HG03520 (cell line): ENCODE data around the gene ESRP2.
A peak's percentile ranks its signal among the peaks of the same experiment; 100 is the strongest.

Experiments
- ATAC-seq: cut with Tn5 transposase; IDR thresholded peaks from one replicate; pipeline ENCODE4 v1.9.1; 2021; ENCODE audit warnings: mild to moderate bottlenecking, moderate library complexity; ENCODE audit not compliant: unreplicated experiment

Gene ESRP2

GRCh38 chr16:68235887-68236136 is at the start of gene ESRP2:
Gene ESRP2 (minus strand): TSS chr16:68236127. CDS start chr16:68236045, 82 bp downstream.
- no peak for ATAC-seq

DNA sequence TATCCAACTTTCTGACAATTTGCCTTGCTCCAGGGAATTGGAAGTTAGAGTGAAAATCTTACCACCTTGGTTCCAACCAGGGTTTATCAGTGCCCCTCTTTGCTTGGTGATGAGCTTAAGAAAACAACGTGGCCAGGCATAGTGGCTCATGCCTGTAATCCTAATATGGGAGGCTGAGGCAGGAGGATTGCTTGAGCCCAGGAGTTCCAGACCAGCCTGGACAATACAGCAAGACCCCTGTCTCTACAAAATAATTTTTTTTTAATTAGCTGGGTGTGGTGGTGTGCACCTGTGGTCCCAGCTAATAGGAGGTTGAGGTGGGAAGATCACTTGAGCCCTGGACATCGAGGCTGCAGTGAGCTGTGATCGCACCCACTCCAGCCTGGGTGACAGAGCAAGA is 49.8 kb upstream of the ESRP2 start:
- no peak for ATAC-seq

- peak; percentile 35 for ATAC-seq
Observed at GRCh38 chr16:68284847-68285246, 48.9 kb upstream of the ESRP2 start.

GRCh38 chr16:68283801-68284598 is 48.1 kb upstream of the ESRP2 start:
- peak; percentile 38 for ATAC-seq

GRCh38 chr16:68283346-68283745 is 47.4 kb upstream of the ESRP2 start:
- no peak for ATAC-seq

GRCh38 chr16:68282064-68282452 is 46.1 kb upstream of the ESRP2 start:
- no peak for ATAC-seq

DNA sequence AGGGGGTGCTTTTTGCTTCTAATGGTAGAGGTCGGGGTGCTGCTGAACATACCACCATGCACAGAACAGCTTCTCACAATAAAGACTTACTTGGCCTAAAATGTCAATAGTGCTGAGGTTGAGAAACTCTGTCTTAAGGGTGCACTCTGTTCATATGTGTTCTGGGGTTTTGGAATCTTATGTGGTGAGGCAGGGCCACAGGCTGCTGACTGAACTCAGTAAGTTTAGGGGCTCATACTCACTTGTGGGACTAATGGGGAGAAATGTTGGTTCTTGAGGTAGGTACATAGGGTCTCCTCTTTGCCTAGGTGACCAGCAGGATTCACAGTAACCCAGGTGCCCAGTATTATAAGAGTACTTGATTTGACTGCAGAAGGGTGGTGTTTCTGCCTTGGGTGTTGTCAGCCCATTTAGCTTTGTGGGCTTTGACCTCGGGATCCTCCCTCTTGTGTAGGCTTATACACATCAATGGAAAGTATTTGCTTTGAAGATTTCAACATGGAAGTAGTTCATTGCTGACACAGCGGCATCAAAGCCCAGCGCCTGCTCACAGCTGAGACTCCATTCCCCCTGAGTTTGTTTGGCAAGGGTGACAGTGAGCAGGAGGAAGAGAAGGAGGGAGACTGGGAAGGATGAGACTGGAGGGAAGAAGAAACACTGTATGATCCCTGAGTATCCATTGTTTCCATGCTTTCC is 45.6 kb upstream of the ESRP2 start:
- no peak for ATAC-seq

DNA sequence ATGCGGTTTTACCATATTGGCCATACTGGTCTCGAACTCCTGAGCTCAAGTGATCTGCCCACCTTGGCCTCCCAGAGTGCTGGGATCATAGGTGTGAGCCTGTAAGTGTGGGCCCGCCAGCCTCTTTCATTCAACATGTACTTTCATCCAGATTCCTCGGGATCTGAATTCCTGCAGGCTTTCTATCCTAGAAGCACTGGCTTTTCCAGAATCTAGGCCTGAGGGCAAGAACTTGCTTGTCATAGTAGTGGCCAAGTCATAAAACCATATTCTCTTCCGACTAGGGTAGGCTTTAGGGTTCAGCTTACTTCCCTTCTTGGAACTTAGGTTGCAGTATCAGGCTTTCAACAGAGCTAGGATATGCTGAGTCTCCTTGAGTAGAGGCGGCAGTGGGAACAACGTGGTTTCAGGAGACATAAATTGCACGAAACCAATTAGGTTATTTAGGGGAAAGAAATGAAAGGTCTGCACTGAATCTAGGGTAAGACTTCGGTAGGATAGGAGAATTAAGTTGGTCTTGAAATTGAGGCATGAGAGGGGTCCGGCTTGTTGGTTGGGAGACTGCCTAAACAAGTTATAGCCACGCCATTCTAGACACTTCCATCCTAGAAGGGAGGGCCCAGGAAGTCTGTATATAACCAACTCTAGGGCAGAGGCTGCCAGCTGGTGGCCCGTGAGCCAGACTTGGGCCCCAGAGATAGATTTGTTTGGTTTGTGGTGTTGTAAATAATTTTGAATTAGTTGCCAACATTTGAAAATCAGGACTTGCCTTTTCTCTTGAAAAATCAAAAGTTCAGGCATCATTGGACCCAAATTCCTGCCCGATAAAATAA is 44.0 kb upstream of the ESRP2 start:
- ATAC-seq: no peak

DNA sequence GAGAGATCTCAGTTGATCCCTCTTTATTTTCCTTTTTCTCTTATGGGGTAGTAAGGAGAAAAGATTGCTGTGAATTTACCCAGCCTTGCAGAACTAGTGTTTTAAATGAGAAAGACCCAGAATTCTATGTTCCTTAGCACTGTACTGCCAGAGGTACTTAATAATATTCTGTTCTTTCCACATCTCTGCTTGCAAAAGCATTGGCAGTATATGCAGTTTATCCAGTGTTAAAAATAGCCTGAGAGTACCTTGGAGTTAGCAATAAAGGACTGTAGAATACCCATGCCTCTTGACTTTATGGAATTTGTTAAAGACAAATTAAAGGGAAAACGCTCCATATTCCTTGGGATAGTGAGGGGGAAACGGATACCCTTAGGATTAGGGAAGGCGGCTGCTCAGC is 40.3 kb upstream of the ESRP2 start:
- ATAC-seq: no peak

DNA sequence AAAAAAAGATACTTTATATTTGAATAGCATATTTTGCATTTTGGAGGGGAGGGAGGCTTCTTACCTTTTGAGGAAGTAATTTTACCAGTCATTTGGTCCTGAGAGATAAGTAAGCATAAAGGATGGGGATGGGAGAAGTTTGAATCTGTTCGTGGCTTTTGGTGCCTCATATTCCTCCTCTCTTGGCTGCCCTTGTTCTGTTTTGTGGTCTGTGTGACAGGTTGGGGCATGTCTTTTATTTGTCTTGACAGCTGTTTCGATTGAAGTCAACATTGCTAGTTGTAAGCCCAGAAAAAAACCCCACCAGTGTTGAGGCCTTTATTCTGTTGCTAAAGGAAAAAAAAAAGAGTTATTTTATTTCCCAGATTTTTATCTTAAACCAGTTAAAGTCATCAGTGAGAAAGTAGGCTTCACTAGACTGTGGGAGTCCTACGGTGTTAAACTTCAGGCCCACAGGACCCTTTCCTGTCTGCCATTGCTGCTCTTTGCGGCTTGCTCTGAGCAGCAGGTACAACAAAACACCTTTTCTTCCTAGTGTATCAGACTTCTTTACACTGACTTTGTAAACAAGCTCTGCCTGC is 39.8 kb upstream of the ESRP2 start:
- peak; percentile 70 for ATAC-seq

GRCh38 chr16:68274441-68274840 is 38.5 kb upstream of the ESRP2 start:
- ATAC-seq: no peak

DNA sequence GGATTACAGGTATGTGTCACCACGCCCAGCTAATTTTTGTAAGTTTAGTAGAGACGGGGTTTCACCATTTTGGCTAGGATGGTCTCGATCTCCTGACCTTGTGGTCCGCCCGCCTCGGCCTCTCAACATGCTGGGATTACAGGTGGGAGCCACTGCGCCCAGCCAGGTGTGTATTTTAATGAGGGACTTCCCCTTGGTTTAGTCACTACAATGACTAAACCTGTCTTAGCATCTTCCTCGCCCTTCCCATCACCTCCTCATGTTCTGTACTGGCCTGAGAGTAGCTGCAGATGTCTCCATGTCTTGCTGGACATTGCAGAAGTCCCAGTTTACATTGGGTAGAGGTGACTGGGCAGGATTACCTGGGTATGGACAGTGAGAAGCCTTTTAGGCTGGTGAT is 38.0 kb upstream of the ESRP2 start:
- ATAC-seq: no peak

DNA sequence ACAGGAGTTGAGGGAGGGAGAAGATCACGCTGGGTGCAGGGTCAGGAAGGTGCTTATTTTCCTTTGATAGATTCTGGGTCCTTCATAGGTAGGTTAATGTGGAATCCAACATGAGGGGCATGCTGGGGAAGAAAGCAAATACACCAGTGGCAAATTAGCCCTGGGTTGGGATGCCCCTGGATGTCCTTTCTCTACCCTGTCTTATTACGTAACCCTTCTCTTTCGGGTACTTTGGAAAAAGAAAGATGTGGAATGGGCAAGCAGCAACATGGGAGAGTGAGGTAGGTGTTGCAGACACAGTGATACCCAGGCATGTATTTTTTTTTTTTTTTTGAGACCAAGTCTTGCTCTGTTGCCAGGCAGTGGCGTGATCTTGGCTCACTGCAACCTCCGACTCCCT is 37.5 kb upstream of the ESRP2 start:
- no peak for ATAC-seq

DNA sequence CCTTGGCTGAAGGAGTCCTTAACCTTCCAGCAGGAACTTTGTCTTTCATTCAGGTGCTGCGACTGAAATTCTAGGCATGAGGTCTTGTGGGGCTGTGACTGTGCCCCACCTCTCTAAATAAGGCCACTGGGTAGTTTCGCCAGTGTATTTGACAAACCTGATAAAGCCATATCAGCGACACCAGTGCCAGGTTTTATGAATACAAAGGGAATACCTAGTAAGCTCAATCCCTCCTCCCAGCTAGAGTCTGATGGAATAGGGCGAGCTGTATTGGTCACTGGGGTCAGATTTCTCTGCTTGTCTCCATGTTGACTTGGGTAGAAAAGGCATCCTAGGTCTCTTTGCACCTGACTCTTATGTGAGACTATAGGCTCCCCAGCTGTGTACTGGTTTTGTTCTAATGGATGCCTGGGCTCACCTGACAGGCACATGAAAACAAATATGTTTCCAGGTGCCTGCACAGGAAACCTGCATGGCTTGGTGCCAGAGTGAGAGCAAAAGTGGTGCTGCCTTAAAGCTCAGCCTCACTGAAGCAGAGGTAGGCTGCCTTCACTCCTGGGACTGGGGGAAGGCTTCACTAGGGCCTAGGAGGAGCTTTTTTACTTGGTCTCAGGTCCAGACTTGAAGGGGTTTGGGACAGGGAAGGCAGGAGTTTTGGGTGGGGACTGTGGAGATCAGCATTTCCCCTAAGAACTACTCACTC is 36.7 kb upstream of the ESRP2 start:
- no peak for ATAC-seq

DNA sequence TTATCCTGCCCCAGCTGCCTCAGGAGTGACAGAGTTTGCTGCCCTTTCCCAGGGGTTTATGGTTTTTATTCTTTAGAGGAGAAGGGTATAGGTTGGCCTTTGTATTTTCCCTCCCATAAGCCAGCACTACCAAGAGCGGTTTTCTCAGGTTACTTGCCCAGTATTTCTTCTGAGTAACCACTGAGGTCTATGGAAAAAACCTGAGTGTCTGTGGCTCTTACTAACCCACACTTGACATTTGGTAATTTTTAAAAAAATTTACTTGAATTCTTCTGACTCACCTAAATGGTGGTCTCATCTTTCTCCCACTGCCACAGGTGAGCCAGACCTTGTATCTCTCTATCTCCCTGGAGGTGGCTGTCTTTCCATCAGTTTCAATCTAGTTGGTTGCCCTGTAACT is 34.4 kb upstream of the ESRP2 start:
- ATAC-seq: no peak

DNA sequence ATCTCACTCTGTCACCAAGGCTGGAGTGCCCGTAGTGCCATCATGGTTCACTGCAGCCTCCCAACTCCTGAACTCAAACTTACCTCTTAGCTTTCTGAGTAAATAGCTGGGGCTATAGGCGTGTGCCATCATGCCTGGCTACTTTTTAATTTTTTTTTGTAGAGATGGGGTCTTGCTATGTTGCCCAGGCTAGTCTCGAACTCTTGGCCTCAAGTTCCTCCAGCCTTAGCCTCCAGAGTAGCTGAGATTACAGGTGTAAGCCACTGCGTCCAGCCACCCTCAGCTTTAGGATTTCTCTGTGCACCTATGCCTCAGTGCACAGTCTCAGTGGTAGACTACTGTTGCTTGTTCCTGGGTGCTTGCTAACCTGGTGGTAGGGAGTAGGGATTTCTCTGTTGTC is 33.9 kb upstream of the ESRP2 start:
- no peak for ATAC-seq

DNA sequence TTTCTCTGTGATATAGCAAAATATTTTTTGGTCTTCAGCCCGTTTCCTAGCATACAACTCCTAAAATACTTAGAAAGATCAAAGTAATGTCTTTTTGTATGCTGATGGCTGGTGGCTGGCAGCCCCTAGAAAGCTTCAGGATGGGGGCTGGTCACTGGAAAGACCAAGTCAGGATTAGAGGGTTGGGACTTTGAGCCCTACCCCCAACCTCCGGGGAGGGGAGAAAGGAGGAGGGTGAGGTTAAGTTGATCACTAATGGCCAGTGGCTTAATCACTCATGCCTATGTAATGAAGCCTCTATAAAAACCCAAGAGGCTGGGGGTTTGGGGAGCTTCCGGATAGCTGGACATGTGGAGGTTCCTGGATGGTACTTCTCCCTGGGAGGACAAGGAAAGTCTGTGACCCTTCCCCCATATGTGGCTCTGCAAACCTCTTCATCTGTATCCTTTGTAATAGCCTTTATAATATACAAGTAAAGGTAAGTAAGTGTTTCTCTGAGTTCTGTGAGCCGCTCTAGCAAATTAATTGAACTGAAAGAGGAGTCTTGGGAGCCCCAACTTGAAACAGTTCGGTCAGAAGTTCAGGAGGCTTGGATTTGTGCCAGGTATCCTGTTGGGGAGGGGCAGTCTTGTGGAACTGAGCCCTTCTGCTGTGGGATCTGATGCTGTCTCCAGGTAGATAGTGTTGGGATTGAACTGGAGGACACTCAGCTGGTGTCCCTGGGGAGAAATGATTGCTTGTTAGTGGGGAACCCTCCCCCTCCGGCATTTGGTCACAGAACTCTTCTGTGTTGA is 31.9 kb upstream of the ESRP2 start:
- no peak for ATAC-seq

DNA sequence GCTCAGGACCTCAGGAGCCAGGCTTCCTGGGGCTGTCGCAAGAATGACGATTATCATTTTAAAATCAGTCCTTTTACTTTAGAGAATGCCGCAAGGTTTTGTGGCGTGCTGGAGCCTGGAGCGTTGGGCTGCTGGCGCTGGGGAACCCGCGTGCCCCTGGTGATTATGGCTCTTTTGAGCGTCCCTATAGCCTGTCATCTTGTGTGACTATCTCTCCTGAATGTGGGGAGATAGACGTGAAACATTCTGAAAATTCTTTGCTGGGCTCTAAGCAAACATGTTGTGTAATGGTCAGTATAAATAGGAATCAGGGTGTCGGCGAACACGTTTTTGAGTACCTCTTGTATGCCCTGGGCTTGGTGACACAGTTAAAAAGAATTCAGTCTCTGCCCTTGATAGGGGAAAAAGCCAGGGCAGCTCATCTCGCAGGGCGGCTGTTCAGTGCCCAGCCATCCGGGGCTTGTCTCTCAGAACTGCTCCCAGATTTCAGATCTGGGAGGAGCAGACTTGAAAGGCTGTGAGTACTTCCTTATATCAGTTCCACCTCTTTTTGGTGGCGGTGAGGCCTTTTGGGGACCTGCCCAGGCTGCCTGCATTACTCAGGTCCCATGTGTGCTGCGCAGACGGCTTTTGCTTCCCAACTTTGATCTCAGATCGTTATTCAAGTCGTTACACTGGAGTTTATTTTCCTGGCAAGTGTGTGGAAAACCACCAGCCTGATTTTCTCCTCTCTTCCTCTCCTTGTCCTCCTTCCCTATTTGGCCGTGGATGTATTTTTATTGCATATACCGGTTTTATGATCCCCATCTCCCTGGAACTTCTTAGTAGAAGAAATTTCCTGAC is 29.4 kb upstream of the ESRP2 start:
- ATAC-seq: peak; percentile 16
